ENCODE results near the gene TMEM87B. TPM values are rescaled to one million over a fixed set of nuclear protein-coding genes. Genes with fewer than 3 reads are reported as not detected.

TMEM87B gene
- total RNA-seq, 1 donor, result 33.7 TPM

- Histone ChIP-seq H3K79me2 (ENCODE audit: insufficient read depth, low read length) (peaks cover 43% of the 10 kb centered on the region), H3K9me3 (ENCODE audit: low read depth, low read length) (no peaks in the 10 kb centered on the region)
- no peak for DNase-seq (ENCODE audit: insufficient read length, low spot score, missing footprints)
Observed at GRCh38 chr2:112073875-112074274, 18.8 kb downstream of the TMEM87B start.

GRCh38 chr2:112074506-112074905 lies 19.4 kb downstream of the TMEM87B start:
- H4K20me1 ChIP-seq (ENCODE audit: insufficient read depth, low read length), result peaks cover 20% of the 10 kb centered on the region
- peaks cover 22% of the 10 kb centered on the region for H3K4me1 ChIP-seq (ENCODE audit: insufficient read depth, low read length)
- no peak overlapping the region for H3K4me2 ChIP-seq (ENCODE audit: insufficient read depth, low read length)
- DNase-seq (ENCODE audit: insufficient read length, low spot score, missing footprints), result no peak
- no peaks in the 10 kb centered on the region for H3K9me3 ChIP-seq (ENCODE audit: low read depth, low read length)
- H2AFZ ChIP-seq (ENCODE audit: low read length), result no peak overlapping the region
- peaks cover 26% of the 10 kb centered on the region for H3K36me3 ChIP-seq (ENCODE audit: insufficient read depth, low read length)
- TF ChIP-seq, protein P1, sequence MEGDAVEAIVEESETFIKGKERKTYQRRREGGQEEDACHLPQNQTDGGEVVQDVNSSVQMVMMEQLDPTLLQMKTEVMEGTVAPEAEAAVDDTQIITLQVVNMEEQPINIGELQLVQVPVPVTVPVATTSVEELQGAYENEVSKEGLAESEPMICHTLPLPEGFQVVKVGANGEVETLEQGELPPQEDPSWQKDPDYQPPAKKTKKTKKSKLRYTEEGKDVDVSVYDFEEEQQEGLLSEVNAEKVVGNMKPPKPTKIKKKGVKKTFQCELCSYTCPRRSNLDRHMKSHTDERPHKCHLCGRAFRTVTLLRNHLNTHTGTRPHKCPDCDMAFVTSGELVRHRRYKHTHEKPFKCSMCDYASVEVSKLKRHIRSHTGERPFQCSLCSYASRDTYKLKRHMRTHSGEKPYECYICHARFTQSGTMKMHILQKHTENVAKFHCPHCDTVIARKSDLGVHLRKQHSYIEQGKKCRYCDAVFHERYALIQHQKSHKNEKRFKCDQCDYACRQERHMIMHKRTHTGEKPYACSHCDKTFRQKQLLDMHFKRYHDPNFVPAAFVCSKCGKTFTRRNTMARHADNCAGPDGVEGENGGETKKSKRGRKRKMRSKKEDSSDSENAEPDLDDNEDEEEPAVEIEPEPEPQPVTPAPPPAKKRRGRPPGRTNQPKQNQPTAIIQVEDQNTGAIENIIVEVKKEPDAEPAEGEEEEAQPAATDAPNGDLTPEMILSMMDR (IDR thresholded peaks at IDR 0.05; ENCODE audit: extremely low read depth, low read depth, low read length), result no peak
- no peaks in the 10 kb centered on the region for H3K27me3 ChIP-seq (ENCODE audit: insufficient read depth, low read length)
- peaks cover 40% of the 10 kb centered on the region for H3K79me2 ChIP-seq (ENCODE audit: insufficient read depth, low read length)
- no peak overlapping the region for H3K27ac ChIP-seq (ENCODE audit: low read depth, low read length)
- H3K4me3 ChIP-seq (ENCODE audit: insufficient read depth, low read length), result no peak overlapping the region

More at GRCh38 chr2:112073875-112074274, 18.8 kb downstream of the TMEM87B start:
- Histone ChIP-seq H3K27ac (ENCODE audit: low read depth, low read length) (no peak overlapping the region), H3K4me2 (ENCODE audit: insufficient read depth, low read length) (no peak overlapping the region), H3K27me3 (ENCODE audit: insufficient read depth, low read length) (no peaks in the 10 kb centered on the region), H3K4me3 (ENCODE audit: insufficient read depth, low read length) (no peak overlapping the region), H3K36me3 (ENCODE audit: insufficient read depth, low read length) (peaks cover 31% of the 10 kb centered on the region), H2AFZ (ENCODE audit: low read length) (no peak overlapping the region), H4K20me1 (ENCODE audit: insufficient read depth, low read length) (peaks cover 20% of the 10 kb centered on the region), H3K4me1 (ENCODE audit: insufficient read depth, low read length) (peaks cover 22% of the 10 kb centered on the region)
- TF ChIP-seq, protein P1 (IDR thresholded peaks at IDR 0.05; ENCODE audit: extremely low read depth, low read depth, low read length), result no peak

DNA sequence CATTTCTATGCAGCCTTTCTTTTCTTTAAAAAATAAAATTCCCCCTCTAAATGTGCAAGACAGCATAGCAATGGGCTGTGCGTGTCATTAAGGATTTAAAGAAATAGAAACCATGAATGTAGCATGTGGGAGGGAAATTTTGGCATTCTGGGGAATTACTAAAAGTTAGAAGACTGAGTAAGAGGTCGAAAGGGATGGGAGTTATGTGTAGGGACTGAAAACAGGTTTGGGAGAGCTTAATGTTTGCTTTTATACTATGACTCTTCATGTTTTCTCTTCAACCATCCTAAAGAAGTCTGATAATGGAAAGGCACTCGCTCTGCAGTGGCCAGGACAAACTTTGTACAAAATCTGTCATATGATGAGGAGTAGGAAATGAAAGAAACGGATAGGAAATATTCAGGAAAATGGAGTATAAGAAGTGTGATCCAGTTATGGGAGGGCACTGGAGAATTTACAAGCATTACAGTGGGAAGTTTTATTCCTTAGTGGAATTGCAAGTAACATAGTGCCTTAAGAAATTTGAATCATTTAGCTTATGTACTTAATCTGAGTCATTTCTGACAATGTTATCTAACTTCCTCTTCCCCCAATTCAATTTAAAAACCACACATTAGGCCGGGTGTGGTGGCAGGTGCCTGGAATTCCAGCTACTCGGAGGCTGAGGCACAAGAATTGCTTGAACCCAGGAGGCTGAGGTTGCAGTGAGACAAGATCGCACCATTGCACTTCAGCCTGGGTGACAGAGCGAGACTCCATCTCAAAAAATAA lies 20.6 kb downstream of the TMEM87B start:
- H3K9me3 ChIP-seq (ENCODE audit: low read depth, low read length), result no peaks in the 10 kb centered on the region
- no peaks in the 10 kb centered on the region for H3K27me3 ChIP-seq (ENCODE audit: insufficient read depth, low read length)
- TF ChIP-seq, protein P1 (IDR thresholded peaks at IDR 0.05; ENCODE audit: extremely low read depth, low read depth, low read length), result no peak
- no peak overlapping the region for H2AFZ ChIP-seq (ENCODE audit: low read length)
- no peak overlapping the region for H3K27ac ChIP-seq (ENCODE audit: low read depth, low read length)
- peaks cover 36% of the 10 kb centered on the region for H3K79me2 ChIP-seq (ENCODE audit: insufficient read depth, low read length)
- H3K4me2 ChIP-seq (ENCODE audit: insufficient read depth, low read length), result peak overlapping the region; percentile 23
- peak; percentile 53 for DNase-seq (ENCODE audit: insufficient read length, low spot score, missing footprints)
- no peak overlapping the region for H3K4me3 ChIP-seq (ENCODE audit: insufficient read depth, low read length)
- H3K36me3 ChIP-seq (ENCODE audit: insufficient read depth, low read length), result peaks cover 20% of the 10 kb centered on the region
- peaks cover 20% of the 10 kb centered on the region for H4K20me1 ChIP-seq (ENCODE audit: insufficient read depth, low read length)
- H3K4me1 ChIP-seq (ENCODE audit: insufficient read depth, low read length), result peaks cover 22% of the 10 kb centered on the region

- peak; percentile 47 for DNase-seq (ENCODE audit: insufficient read length, low spot score, missing footprints)
- H3K4me3 ChIP-seq (ENCODE audit: insufficient read depth, low read length), result no peak overlapping the region
- H3K4me2 ChIP-seq (ENCODE audit: insufficient read depth, low read length), result no peak overlapping the region
- H3K36me3 ChIP-seq (ENCODE audit: insufficient read depth, low read length), result peaks cover 34% of the 10 kb centered on the region
- TF ChIP-seq, protein P1 (IDR thresholded peaks at IDR 0.05; ENCODE audit: extremely low read depth, low read depth, low read length), result no peak
- H3K27me3 ChIP-seq (ENCODE audit: insufficient read depth, low read length), result no peaks in the 10 kb centered on the region
- H3K27ac ChIP-seq (ENCODE audit: low read depth, low read length), result no peak overlapping the region
- no peak overlapping the region for H2AFZ ChIP-seq (ENCODE audit: low read length)
- H3K4me1 ChIP-seq (ENCODE audit: insufficient read depth, low read length), result peaks cover 22% of the 10 kb centered on the region
- H4K20me1 ChIP-seq (ENCODE audit: insufficient read depth, low read length), result peaks cover 21% of the 10 kb centered on the region
- no peaks in the 10 kb centered on the region for H3K9me3 ChIP-seq (ENCODE audit: low read depth, low read length)
- H3K79me2 ChIP-seq (ENCODE audit: insufficient read depth, low read length), result peaks cover 22% of the 10 kb centered on the region
Observed at GRCh38 chr2:112077814-112078213, 22.7 kb downstream of the TMEM87B start.
